K562 (cell line): ENCODE data around the gene PARPBP. TPM values are rescaled to one million over a fixed set of nuclear protein-coding genes. Genes with fewer than 3 reads are reported as not detected.

Experiments
- CEBPG ChIP-seq, 3 experiments: fragments of 200-800 bp in 1 of 3; sonication (Bioruptor generic) in 1 of 3; sonication (generic) in 1 of 3; formaldehyde crosslinking in 1 of 3; IDR thresholded peaks in 2 of 3; conservative IDR thresholded peaks in 1 of 3; 2 replicates each; pipeline versions ENCODE4 v1.6.1 to v1.8.0; 2016 to 2022; ENCODE audit warnings: missing compliant biosample characterization in 2 of 3, missing genetic modification characterization in 2 of 3, mild to moderate bottlenecking in 1 of 3, missing genetic modification reagents in 1 of 3
- CHD1 ChIP-seq: fragments of 200-600 bp; sonication (generic); IDR thresholded peaks from one replicate; pipeline ENCODE4 v1.6.1; 2012; ENCODE audit warnings: mild to moderate bottlenecking, moderate library complexity, low read length, inconsistent platforms
- KLF16 ChIP-seq: IDR thresholded peaks from 2 replicates; pipeline ENCODE4 v1.6.1; 2016; ENCODE audit warnings: antibody characterized with exemption
- polyA plus RNA-seq, 8 experiments: library from polyadenylated mRNA; depleted of rRNA in 4 of 8; stranded (reverse) in 5 of 8; unstranded in 3 of 8; fragments of >200 nt; fragmentation: Nextera tagmentation in 2 of 8; fragmentation: Illumina TruSeq in 1 of 8; extraction: Ambion mirVana in 2 of 8; extraction: Trizol in 1 of 8; gene quantifications; 2 replicates each; pipeline versions ENCODE4 v1.2.1 to v1.2.3, GENCODE V29; 2011 to 2014; ENCODE audit warnings: inconsistent platforms in 1 of 8, missing spikeins in 1 of 8
- total RNA-seq, 7 experiments: library from RNA; depleted of rRNA in 6 of 7; stranded (reverse); fragments of >200 nt in 6 of 7; fragmentation: Illumina TruSeq in 2 of 7; extraction: Trizol in 2 of 7; gene quantifications; 2 replicates each; pipeline versions ENCODE4 v1.2.1 to v1.2.3, GENCODE V29; 2011 to 2021; ENCODE audit warnings: low replicate concordance in 1 of 7
- TF ChIP-seq, protein P1 (sequence below), 2 experiments: fragments of 450-650 bp in 1 of 2; sonication (generic) in 1 of 2; formaldehyde crosslinking in 1 of 2; IDR thresholded peaks; 2 replicates each; pipeline versions ENCODE4 v1.7.1 to v1.9.0; 2016 to 2022; ENCODE audit warnings: inconsistent platforms in 1 of 2, mild to moderate bottlenecking in 1 of 2, missing genetic modification reagents in 1 of 2
- TF ChIP-seq, protein P2 (sequence below): fragments of 450-650 bp; formaldehyde crosslinking; IDR thresholded peaks from 2 replicates; pipeline ENCODE4 v1.4.0; 2020; ENCODE audit warnings: mild to moderate bottlenecking, moderate library complexity
- TF ChIP-seq, protein P3 (sequence below): fragments of 250-450 bp; sonication (Bioruptor Pico); IDR thresholded peaks from 2 replicates; pipeline ENCODE4 v1.5.0; 2022; ENCODE audit warnings: mild to moderate bottlenecking

Gene PARPBP
- total and polyA plus RNA-seq, 9 of the 15 experiments (the other 6 are each of a cell fraction or from before 2014, with no cell fraction given) = 26.1 to 62.5 (median 49.0) TPM

GRCh38 chr12:102095677-102096263 is 24.2 kb upstream of the PARPBP start (continued):
- TF ChIP-seq, protein P1, sequence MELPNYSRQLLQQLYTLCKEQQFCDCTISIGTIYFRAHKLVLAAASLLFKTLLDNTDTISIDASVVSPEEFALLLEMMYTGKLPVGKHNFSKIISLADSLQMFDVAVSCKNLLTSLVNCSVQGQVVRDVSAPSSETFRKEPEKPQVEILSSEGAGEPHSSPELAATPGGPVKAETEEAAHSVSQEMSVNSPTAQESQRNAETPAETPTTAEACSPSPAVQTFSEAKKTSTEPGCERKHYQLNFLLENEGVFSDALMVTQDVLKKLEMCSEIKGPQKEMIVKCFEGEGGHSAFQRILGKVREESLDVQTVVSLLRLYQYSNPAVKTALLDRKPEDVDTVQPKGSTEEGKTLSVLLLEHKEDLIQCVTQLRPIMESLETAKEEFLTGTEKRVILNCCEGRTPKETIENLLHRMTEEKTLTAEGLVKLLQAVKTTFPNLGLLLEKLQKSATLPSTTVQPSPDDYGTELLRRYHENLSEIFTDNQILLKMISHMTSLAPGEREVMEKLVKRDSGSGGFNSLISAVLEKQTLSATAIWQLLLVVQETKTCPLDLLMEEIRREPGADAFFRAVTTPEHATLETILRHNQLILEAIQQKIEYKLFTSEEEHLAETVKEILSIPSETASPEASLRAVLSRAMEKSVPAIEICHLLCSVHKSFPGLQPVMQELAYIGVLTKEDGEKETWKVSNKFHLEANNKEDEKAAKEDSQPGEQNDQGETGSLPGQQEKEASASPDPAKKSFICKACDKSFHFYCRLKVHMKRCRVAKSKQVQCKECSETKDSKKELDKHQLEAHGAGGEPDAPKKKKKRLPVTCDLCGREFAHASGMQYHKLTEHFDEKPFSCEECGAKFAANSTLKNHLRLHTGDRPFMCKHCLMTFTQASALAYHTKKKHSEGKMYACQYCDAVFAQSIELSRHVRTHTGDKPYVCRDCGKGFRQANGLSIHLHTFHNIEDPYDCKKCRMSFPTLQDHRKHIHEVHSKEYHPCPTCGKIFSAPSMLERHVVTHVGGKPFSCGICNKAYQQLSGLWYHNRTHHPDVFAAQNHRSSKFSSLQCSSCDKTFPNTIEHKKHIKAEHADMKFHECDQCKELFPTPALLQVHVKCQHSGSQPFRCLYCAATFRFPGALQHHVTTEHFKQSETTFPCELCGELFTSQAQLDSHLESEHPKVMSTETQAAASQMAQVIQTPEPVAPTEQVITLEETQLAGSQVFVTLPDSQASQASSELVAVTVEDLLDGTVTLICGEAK (IDR thresholded peaks at IDR 0.05) = no peak
- TF ChIP-seq, protein P1 (CRISPR knock-in tag; IDR thresholded peaks at IDR 0.05) = no peak
- TF ChIP-seq, protein P2, sequence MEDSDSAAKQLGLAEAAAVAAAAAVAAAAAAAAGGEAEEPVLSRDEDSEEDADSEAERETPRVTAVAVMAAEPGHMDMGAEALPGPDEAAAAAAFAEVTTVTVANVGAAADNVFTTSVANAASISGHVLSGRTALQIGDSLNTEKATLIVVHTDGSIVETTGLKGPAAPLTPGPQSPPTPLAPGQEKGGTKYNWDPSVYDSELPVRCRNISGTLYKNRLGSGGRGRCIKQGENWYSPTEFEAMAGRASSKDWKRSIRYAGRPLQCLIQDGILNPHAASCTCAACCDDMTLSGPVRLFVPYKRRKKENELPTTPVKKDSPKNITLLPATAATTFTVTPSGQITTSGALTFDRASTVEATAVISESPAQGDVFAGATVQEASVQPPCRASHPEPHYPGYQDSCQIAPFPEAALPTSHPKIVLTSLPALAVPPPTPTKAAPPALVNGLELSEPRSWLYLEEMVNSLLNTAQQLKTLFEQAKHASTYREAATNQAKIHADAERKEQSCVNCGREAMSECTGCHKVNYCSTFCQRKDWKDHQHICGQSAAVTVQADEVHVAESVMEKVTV (CRISPR knock-in tag) = peak; percentile 60
- TF ChIP-seq CEBPG (CRISPR knock-in tag; IDR thresholded peaks at IDR 0.05) (no peak), CEBPG (tag; conservative IDR thresholded peaks at IDR 0.05 in 1 of 2, IDR thresholded peaks at IDR 0.05 in 1 of 2) (no peak), KLF16 (no peak), CHD1 (no peak)
- TF ChIP-seq, protein P3, sequence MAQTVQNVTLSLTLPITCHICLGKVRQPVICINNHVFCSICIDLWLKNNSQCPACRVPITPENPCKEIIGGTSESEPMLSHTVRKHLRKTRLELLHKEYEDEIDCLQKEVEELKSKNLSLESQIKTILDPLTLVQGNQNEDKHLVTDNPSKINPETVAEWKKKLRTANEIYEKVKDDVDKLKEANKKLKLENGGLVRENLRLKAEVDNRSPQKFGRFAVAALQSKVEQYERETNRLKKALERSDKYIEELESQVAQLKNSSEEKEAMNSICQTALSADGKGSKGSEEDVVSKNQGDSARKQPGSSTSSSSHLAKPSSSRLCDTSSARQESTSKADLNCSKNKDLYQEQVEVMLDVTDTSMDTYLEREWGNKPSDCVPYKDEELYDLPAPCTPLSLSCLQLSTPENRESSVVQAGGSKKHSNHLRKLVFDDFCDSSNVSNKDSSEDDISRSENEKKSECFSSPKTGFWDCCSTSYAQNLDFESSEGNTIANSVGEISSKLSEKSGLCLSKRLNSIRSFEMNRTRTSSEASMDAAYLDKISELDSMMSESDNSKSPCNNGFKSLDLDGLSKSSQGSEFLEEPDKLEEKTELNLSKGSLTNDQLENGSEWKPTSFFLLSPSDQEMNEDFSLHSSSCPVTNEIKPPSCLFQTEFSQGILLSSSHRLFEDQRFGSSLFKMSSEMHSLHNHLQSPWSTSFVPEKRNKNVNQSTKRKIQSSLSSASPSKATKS (CRISPR knock-in tag) = no peak
